Cardiac muscle cell (in vitro differentiated cells and primary cell): ENCODE results near the gene PIK3C2B. TPM values are rescaled to one million over a fixed set of nuclear protein-coding genes. Genes with fewer than 3 reads are reported as not detected.
"Not testable (repeated sequence)": the region's sequence is repeated elsewhere in the genome, so short reads cannot be mapped to it uniquely, and the experiment has no call there.

Source experiments
- DNase-seq, 2 donors: peaks; one replicate each; pipeline versions ENCODE4 v3.0.0 to v3.0.0-alpha.2; 2010 to 2017; ENCODE audit warnings: low read depth in 1 of 2, low spot score in 1 of 2
- H3K27ac ChIP-seq: fragments of 200-600 bp; sonication (generic); 2 replicates; pipeline ENCODE4 v1.5.1; 2016
- H3K27me3 ChIP-seq: fragments of 200-600 bp; sonication (generic); 2 replicates; pipeline ENCODE4 v1.6.0; 2016; ENCODE audit warnings: control low read depth
- H3K36me3 ChIP-seq: fragments of 200-600 bp; sonication (generic); 2 replicates; pipeline ENCODE4 v1.5.1; 2016; ENCODE audit warnings: control low read depth
- H3K4me1 ChIP-seq: fragments of 200-600 bp; sonication (generic); 2 replicates; pipeline ENCODE4 v1.8.1; 2017; ENCODE audit warnings: low read depth, mild to moderate bottlenecking, mixed run types
- H3K4me3 ChIP-seq: fragments of 200-600 bp; sonication (generic); 2 replicates; pipeline ENCODE4 v1.5.1; 2016; ENCODE audit warnings: mild to moderate bottlenecking
- H3K9me3 ChIP-seq: fragments of 200-600 bp; sonication (generic); 2 replicates; pipeline ENCODE4 v1.5.1; 2017; ENCODE audit warnings: low read depth, mild to moderate bottlenecking, control low read depth
- CTCF ChIP-seq: IDR thresholded peaks from 2 replicates; pipeline ENCODE4 v1.5.1; 2012; ENCODE audit warnings: low read depth, mild to moderate bottlenecking, low read length
- polyA plus RNA-seq: library from polyadenylated mRNA; unstranded; fragments of >200 nt; fragmentation: Nextera tagmentation; extraction: Ambion mirVana; gene quantifications from 2 replicates; pipeline ENCODE4 v1.2.1, GENCODE V29; 2016
- total RNA-seq: library from RNA; depleted of rRNA; stranded (reverse); fragments of >200 nt; gene quantifications from 2 replicates; pipeline ENCODE4 v1.2.3, GENCODE V29; 2016

The PIK3C2B gene
- total and polyA plus RNA-seq, 2 experiments from 2014 or later = 11.2 to 23.3 TPM

- H3K4me1 ChIP-seq = no peaks in the 10 kb centered on the region
- peaks cover 20% of the 10 kb centered on the region for H3K36me3 ChIP-seq
- no peaks in the 10 kb centered on the region for H3K27me3 ChIP-seq
- H3K9me3 ChIP-seq = no peaks in the 10 kb centered on the region
- H3K4me3 ChIP-seq = no peak overlapping the region
- TF ChIP-seq CTCF = no peak
- no peak for DNase-seq
- no peak overlapping the region for H3K27ac ChIP-seq
These were observed 29.1 kb upstream of the PIK3C2B start for GRCh38 chr1:204523605-204524215.

GRCh38 chr1:204521941-204522521 is 27.4 kb upstream of the PIK3C2B start:
- H3K27ac ChIP-seq, H3K9me3 ChIP-seq, DNase-seq, H3K4me1 ChIP-seq, H3K4me3 ChIP-seq, H3K27me3 ChIP-seq: not testable (repeated sequence)
- H3K36me3 ChIP-seq = peaks cover 15% of the 10 kb centered on the region

- H3K27me3 ChIP-seq = no peaks in the 10 kb centered on the region
- no peaks in the 10 kb centered on the region for H3K9me3 ChIP-seq
- H3K4me3 ChIP-seq = no peak overlapping the region
- peaks cover 6% of the 10 kb centered on the region for H3K36me3 ChIP-seq
- no peak for TF ChIP-seq CTCF
- DNase-seq = peak in 1 of 2 donors; percentile 39
- no peak overlapping the region for H3K27ac ChIP-seq
- H3K4me1 ChIP-seq = no peaks in the 10 kb centered on the region
These were observed 26.5 kb upstream of the PIK3C2B start for GRCh38 chr1:204520834-204521709.

- H3K27ac ChIP-seq, H3K36me3 ChIP-seq, H3K27me3 ChIP-seq, H3K4me1 ChIP-seq, H3K9me3 ChIP-seq, DNase-seq: not testable (repeated sequence)
- peak overlapping the region; percentile 67 for H3K4me3 ChIP-seq
These were observed 22.8 kb upstream of the PIK3C2B start for GRCh38 chr1:204517382-204517781.

GRCh38 chr1:204516180-204516879 is 21.7 kb upstream of the PIK3C2B start, which contains the start of gene MDM4:
Gene MDM4 (plus strand): TSS chr1:204516406. CDS start chr1:204525519, 9,113 bp downstream.
- H3K27ac ChIP-seq = peak within 1 kb of the TSS; percentile 98
- H3K4me3 ChIP-seq = peak within 1 kb of the TSS; percentile 67
- no peaks in the 10 kb centered on the region for H3K4me1 ChIP-seq
- no peaks in the 10 kb centered on the region for H3K36me3 ChIP-seq
- TF ChIP-seq CTCF = no peak
- peak; percentile 95 to 98 for DNase-seq
- H3K9me3 ChIP-seq = no peaks in the 10 kb centered on the region
- no peaks in the 10 kb centered on the region for H3K27me3 ChIP-seq

- TF ChIP-seq CTCF = no peak
- no peak for DNase-seq
- no peak overlapping the region for H3K4me3 ChIP-seq
These were observed 20.2 kb upstream of the PIK3C2B start for GRCh38 chr1:204514828-204515227.

More at GRCh38 chr1:204514828-204515227, 20.2 kb upstream of the PIK3C2B start:
- Histone ChIP-seq H3K27ac (no peak overlapping the region), H3K4me1 (no peaks in the 10 kb centered on the region), H3K27me3 (no peaks in the 10 kb centered on the region), H3K36me3 (no peaks in the 10 kb centered on the region), H3K9me3 (no peaks in the 10 kb centered on the region)
